Inferior parietal cortex (tissue), 1 donor: ENCODE results near the gene NSF.
"Not testable (repeated sequence)": the region's sequence is repeated elsewhere in the genome, so short reads cannot be mapped to it uniquely, and the experiment has no call there.

ENCODE experiments used
- DNase-seq: peaks from one replicate; pipeline ENCODE4 v3.0.0-alpha.2; 2016; ENCODE audit errors: extremely low spot score

NSF gene

GRCh38 chr17:46628753-46629436, 38.4 kb downstream of the NSF start:
- DNase-seq: not testable (repeated sequence)

GRCh38 chr17:46632146-46632545, 41.7 kb downstream of the NSF start:
- not testable (repeated sequence) for DNase-seq

- not testable (repeated sequence) for DNase-seq
Observed at GRCh38 chr17:46634844-46635243, 44.4 kb downstream of the NSF start.

DNA sequence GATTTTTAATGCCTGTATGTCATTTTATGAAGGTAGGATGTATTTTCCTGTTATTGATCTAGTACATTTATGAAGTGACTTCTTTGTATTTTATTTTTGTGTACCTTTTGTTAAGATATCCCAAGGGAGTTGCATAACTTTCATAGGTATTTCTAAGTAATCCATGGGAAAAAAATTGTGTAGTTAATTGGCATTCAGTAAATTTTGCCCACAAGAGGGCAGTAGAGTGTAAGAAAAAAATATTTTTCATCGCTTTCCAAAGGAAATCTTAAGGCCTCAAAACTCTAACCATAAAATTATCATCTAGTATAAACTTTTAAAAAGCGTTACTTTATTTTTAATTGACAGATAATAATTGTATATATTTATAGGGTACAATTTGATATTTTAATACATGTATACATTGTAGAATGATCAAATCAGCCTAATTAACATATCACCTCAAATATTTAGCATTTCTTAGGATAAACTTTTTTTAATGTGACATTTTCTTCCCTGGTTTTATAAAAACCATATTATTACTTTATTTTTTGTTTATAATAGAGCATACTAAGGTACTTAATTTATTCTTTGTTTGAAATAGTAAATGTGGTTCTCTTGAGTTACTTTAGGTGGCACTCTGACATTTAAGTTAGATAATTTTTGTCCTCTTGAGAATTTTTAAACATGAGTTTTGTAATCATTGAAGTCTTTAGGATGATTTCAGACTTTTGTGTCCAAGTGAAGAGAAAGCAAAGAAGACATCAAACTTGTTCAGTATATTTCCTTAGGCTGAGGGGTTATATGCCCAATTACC, 51.6 kb downstream of the NSF start:
- DNase-seq: not testable (repeated sequence)

- not testable (repeated sequence) for DNase-seq
Observed at GRCh38 chr17:46647251-46647650, 56.8 kb downstream of the NSF start.

DNA sequence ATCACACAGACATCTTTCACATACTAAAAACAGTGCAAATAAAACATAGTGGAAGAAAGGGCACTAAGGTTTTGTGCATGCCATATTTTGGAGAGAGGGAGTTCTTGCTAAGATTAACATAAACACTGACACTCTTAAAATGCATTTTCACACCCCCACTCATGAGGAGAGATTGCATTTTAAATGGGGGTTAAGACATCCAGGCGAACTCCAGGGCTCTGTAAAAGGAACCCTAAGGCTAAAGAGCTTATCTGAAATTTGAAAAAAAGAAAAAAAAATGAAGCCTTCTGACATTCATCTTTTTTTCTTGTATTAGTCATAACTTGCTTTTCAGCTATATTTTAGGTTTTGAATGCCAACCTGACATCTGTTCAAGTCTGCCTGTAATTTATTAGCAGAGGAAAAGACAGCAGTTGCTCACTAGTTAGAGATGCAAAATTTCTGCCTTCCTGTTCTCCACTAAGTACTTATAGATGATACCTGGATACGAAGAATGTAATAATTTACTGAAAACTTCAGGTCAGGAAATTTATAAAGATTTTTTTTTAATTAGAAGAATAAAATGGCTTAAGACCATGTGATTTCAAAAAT, 57.3 kb downstream of the NSF start:
- DNase-seq: not testable (repeated sequence)

DNA sequence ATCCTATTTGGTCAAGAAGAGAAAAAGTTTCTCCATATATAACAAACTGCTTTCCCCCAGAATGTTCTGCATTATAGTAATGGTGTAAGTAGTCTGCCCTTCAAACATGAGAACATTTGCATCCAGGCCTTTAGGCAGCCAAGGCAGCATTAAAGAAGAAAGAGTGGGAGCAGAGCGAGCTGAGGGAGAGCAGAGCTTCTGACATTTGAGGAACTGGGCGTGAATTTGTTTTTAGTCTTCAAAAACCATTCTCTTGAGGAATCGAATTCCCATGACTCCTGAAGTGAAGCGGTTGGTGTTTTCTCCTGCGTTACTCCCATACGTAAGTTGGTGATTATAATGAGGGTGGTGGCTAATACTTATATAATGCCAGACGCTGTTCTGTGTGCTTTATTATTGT, 58.8 kb downstream of the NSF start:
- not testable (repeated sequence) for DNase-seq

DNA sequence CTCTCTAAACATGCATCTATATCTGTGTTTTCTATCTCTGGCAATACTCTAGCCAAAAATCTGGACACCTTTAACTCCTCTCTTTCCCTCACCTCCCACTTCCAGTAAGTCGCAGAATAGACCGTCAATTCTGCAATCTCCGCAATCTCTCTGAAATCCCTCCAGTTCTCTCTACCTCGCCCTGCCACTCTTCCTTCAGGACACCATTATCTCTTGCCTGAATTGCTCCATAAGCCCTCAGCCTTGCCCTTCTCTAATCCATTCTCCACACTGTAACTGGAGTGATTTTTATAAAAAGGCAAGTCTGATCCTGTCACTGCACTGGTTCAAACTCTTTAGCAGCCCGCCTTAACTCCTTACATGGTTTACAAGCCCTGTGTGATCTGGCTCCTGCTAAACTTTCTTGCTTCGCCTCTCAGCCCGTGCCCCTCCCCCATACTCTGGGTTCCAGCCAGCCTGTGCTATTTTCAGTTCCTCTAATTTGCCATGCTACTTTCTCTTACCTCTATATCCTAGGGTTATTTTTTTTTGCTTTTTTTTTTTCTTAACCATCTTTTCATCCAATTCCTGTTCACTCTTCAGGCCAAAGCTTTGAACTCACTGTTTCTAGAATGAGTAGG, 61.7 kb downstream of the NSF start:
- DNase-seq: not testable (repeated sequence)

- DNase-seq: not testable (repeated sequence)
Observed at GRCh38 chr17:46658235-46658634, 67.8 kb downstream of the NSF start.

GRCh38 chr17:46659702-46660101, 69.2 kb downstream of the NSF start:
- not testable (repeated sequence) for DNase-seq

- DNase-seq: not testable (repeated sequence)
Observed at GRCh38 chr17:46663123-46663522, 72.7 kb downstream of the NSF start.

- DNase-seq: not testable (repeated sequence)
Observed at GRCh38 chr17:46663552-46663951, 73.1 kb downstream of the NSF start.

GRCh38 chr17:46665969-46666368, 75.5 kb downstream of the NSF start:
- not testable (repeated sequence) for DNase-seq

DNA sequence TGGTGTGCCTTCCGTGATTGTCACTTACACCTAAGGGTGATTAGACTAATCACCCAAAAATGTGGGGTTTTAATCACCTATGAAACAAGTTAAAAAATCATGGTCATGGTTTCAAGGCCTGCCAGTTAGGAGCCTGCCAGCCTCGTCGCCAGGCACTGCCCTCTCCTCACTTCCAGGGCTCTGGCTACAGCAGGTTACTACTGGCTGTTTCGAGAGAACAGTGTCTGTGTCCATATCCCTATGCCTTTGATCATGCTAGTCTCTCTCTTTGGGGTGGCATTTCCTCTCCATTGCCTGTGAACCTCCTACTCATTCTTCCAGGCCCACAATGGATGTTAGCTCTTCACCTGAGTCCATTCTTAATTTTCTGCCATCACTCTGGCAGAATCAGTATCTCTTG, 80.3 kb downstream of the NSF start:
- not testable (repeated sequence) for DNase-seq

- not testable (repeated sequence) for DNase-seq
Observed at GRCh38 chr17:46672777-46673176, 82.3 kb downstream of the NSF start.

GRCh38 chr17:46677819-46678218, 87.3 kb downstream of the NSF start:
- DNase-seq: not testable (repeated sequence)

DNA sequence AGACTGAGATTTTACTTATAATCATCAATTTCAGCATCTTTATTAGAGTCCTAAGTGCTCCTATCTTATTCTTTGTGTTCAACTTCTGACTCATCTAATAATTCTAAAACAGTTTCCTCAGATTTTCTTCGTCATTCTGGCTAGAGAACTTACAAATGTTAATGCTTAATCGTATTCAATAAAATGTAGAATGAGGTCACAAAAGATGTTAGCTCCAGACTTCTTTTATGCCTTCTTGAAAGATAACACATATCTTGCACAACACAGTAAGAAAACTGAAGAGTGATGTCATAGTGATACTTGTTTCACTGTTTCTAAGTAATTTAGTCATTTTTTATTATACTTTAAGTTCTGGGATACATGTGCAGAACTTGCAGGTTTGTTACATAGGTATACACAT, 93.2 kb downstream of the NSF start:
- DNase-seq: not testable (repeated sequence)

DNA sequence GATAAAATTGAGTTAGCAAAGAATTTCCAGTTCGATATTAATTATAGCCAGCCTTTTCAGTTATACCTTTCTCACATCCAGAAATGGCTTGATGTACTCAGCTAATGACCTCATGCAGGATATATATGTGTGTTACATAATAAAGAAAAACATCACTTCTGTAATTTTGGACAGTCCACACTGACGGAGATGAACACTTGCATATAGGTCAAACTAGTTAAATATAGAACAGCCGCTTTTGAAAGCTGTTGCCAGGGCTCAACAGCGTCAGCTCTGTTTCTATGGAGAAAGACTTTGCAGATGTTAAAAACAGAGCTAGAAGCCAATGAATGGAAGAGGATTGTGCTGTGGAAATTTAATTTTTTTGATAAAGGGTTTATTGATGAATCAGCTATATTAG, 94.8 kb downstream of the NSF start:
- peak; percentile 21 for DNase-seq

DNA sequence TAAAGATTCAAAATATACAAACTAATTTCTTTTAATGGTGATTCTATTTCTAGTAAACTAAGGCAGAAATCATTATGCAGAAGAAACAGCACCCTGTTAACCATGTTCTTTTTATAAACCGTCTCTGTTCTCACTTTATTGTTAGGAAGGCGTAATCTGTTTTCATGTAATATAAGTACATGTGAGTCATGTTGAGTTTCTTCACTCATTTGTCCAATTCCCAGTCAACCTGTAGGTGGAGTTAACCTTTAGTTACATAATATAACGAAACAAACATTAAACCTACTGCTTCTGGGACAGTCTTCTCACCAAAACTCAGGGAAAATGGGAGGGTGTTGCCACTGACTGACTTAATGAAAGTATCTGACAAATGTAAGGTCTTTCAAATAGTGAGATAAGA, 101.7 kb downstream of the NSF start:
- DNase-seq: not testable (repeated sequence)

DNA sequence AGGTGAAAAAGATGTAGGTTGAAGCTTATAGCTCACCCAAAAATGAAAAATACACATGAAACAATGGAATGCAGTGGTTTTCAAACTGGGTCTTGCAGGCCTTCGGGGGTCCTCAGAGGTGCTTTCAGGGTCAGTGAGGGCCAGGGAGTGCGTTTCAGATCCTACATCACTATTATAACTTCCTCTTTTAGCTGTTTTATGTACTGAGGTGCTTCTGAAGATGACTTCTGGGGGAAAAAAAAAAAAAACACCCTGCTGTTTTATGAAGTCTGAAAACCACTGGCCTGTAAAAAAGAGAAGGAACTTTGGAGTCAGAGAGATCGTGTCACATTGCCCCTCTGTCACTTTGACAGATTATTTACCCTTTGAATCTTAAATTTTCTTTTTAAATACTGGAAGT, 102.8 kb downstream of the NSF start:
- DNase-seq: not testable (repeated sequence)

DNA sequence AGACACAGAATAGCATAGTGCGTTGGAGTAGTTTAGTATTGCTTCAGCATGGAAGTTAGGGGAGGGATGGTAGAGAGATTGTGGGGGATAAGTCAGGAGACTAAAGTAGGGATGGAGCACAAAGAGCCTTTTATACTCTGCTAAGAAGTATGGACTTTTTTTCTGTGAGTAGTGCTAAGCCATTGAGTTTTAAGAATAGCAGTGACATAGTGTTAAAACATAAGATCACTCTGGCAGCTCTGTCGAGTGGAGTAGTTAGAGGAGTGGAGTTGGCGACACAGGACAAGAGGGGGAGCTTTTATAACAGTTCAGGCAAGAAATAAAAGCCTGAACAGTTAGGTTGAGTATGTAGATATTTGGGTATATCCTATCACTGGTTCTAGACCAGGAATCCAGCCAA, 106.1 kb downstream of the NSF start:
- not testable (repeated sequence) for DNase-seq

- not testable (repeated sequence) for DNase-seq
Observed at GRCh38 chr17:46699014-46699413, 108.5 kb downstream of the NSF start.
